Mucosa of descending colon (tissue), 3 donors: ENCODE measurements around the gene LAMB4. TPM values are rescaled to one million over a fixed set of nuclear protein-coding genes. Genes with fewer than 3 reads are reported as not detected.

Experiments
- ATAC-seq: fragments of 200-7000 bp; cut with Tn5 transposase; one replicate; pipeline ENCODE4 v1.9.1; 2020; ENCODE audit warnings: mild to moderate bottlenecking, moderate library complexity
- DNase-seq, 3 donors: peaks; one replicate each; pipeline ENCODE4 v3.0.0-alpha.2; 2020
- H3K36me3 ChIP-seq: fragments of 200-600 bp; one replicate; pipeline ENCODE4 v1.8.0; 2021; ENCODE audit warnings: low read depth, mild to moderate bottlenecking
- H3K4me1 ChIP-seq: fragments of 200-600 bp; one replicate; pipeline ENCODE4 v1.8.0; 2021; ENCODE audit warnings: low read depth, mild to moderate bottlenecking
- H3K4me3 ChIP-seq: fragments of 200-600 bp; one replicate; pipeline ENCODE4 v1.8.0; 2021; ENCODE audit warnings: mild to moderate bottlenecking
- H3K9me3 ChIP-seq: fragments of 200-600 bp; one replicate; pipeline ENCODE4 v1.8.0; 2021; ENCODE audit warnings: mild to moderate bottlenecking
- CTCF ChIP-seq: fragments of 200-600 bp; IDR thresholded peaks from one replicate; pipeline ENCODE4 v1.8.0; 2022; ENCODE audit warnings: antibody characterized with exemption, mild to moderate bottlenecking
- intact Hi-C, 2 donors: fragments of 100-400 bp; cut with DNase I in 1 of 2; cut with micrococcal nuclease in 1 of 2; formaldehyde crosslinking; loops; one replicate each; pipeline versions ENCODE4 v1.11.0 to v1.11.1; 2022; cut with DNase I, micrococcal nuclease
- total RNA-seq, 3 donors: library from RNA; stranded (reverse); fragmentation: NEBNext Ultra II Directional in 2 of 3; extraction: Animal tissue kit (Norgen Biotek cat#: 25700) in 2 of 3; gene quantifications; one replicate each; pipeline versions ENCODE4 v1.2.1 to v1.2.4, GENCODE V29; 2021 to 2023
- donor health status: DM: no; HTN: no; CAD: no; lungs with moderate emphysema.
- donor health status: DM: no; HTN: no; CAD: no.
- donor health status: DM: no; HTN: yes; CAD: no.

The LAMB4 gene
- total RNA-seq, 3 donors from 2014 or later, result 0.22 TPM; not detected in 2

- H3K4me3 ChIP-seq, result no peak overlapping the region
- no peaks in the 10 kb centered on the region for H3K9me3 ChIP-seq
- intact Hi-C loops, result no loop called here
- ATAC-seq (no peak), DNase-seq (no peak)
- no peaks in the 10 kb centered on the region for H3K4me1 ChIP-seq
- no peaks in the 10 kb centered on the region for H3K36me3 ChIP-seq
- TF ChIP-seq CTCF, result no peak
Observed at GRCh38 chr7:108166687-108167086, 36.5 kb upstream of the LAMB4 start.

- no peaks in the 10 kb centered on the region for H3K4me1 ChIP-seq
- no peak overlapping the region for H3K4me3 ChIP-seq
- intact Hi-C loops, result no loop called here
- no peak for TF ChIP-seq CTCF
- no peaks in the 10 kb centered on the region for H3K36me3 ChIP-seq
- H3K9me3 ChIP-seq, result no peaks in the 10 kb centered on the region
- no peak for ATAC-seq
- no peak for DNase-seq
Observed at GRCh38 chr7:108165723-108166122, 35.6 kb upstream of the LAMB4 start.

GRCh38 chr7:108164946-108165345 lies 34.8 kb upstream of the LAMB4 start:
- TF ChIP-seq CTCF, result no peak
- no peak for DNase-seq
- ATAC-seq, result no peak
- no peaks in the 10 kb centered on the region for H3K4me1 ChIP-seq
- no peak overlapping the region for H3K4me3 ChIP-seq
- no peaks in the 10 kb centered on the region for H3K9me3 ChIP-seq
- intact Hi-C loops, result no loop called here
- no peaks in the 10 kb centered on the region for H3K36me3 ChIP-seq

GRCh38 chr7:108164342-108164741 lies 34.2 kb upstream of the LAMB4 start:
- no peak for ATAC-seq
- intact Hi-C loops, result no loop called here

GRCh38 chr7:108158776-108159175 lies 28.6 kb upstream of the LAMB4 start:
- Histone ChIP-seq H3K9me3 (no peaks in the 10 kb centered on the region), H3K36me3 (no peaks in the 10 kb centered on the region), H3K4me1 (no peaks in the 10 kb centered on the region), H3K4me3 (no peak overlapping the region)
- intact Hi-C loops, result no loop called here
- DNase-seq, result no peak
- ATAC-seq, result no peak
- no peak for TF ChIP-seq CTCF

More at GRCh38 chr7:108164342-108164741, 34.2 kb upstream of the LAMB4 start:
- Histone ChIP-seq H3K4me1 (no peaks in the 10 kb centered on the region), H3K36me3 (no peaks in the 10 kb centered on the region), H3K4me3 (no peak overlapping the region), H3K9me3 (no peaks in the 10 kb centered on the region)
- no peak for DNase-seq
- TF ChIP-seq CTCF, result no peak
